Thymus (tissue), 11 donors: ENCODE measurements around the gene NLGN1. TPM values are rescaled to one million over a fixed set of nuclear protein-coding genes. Genes with fewer than 3 reads are reported as not detected.
"Not testable (repeated sequence)": the region's sequence is repeated elsewhere in the genome, so short reads cannot be mapped to it uniquely, and the experiment has no call there.

Experiments used
- DNase-seq, 9 donors: peaks; one replicate each; pipeline ENCODE4 v3.0.0-alpha.2; 2013; ENCODE audit warnings: low spot score in 9 of 9, low read depth in 6 of 9, missing footprints in 1 of 9
- H3K27ac ChIP-seq, 2 donors: one replicate each; pipeline ENCODE4 v1.5.1; 2013; ENCODE audit warnings: control low read depth in 1 of 2, low read depth in 1 of 2, low read length in 1 of 2, mild to moderate bottlenecking in 1 of 2, moderate library complexity in 1 of 2
- H3K27me3 ChIP-seq, 2 donors: one replicate each; pipeline ENCODE4 v1.5.1; 2013; ENCODE audit warnings: low read length in 1 of 2; ENCODE audit not compliant: control insufficient read depth in 2 of 2, insufficient read depth in 1 of 2
- H3K36me3 ChIP-seq, 2 donors: one replicate each; pipeline ENCODE4 v1.5.1; 2013; ENCODE audit warnings: low read length in 1 of 2, mild to moderate bottlenecking in 1 of 2, moderate library complexity in 1 of 2; ENCODE audit not compliant: control insufficient read depth in 2 of 2, insufficient read depth in 2 of 2
- H3K4me1 ChIP-seq, 2 donors: one replicate each; pipeline ENCODE4 v1.5.1; 2013; ENCODE audit warnings: low read length in 2 of 2; ENCODE audit not compliant: control insufficient read depth in 2 of 2, insufficient read depth in 2 of 2
- H3K4me3 ChIP-seq, 2 donors: one replicate each; pipeline ENCODE4 v1.5.1; 2013; ENCODE audit warnings: low read length in 2 of 2, control low read depth in 1 of 2, mild to moderate bottlenecking in 1 of 2
- H3K9me3 ChIP-seq, 2 donors: one replicate each; pipeline ENCODE4 v1.5.1; 2013; ENCODE audit warnings: low read length in 1 of 2, mild to moderate bottlenecking in 1 of 2; ENCODE audit not compliant: control insufficient read depth in 2 of 2, insufficient read depth in 1 of 2
- WGBS: extraction: QIAGEN DNeasy Blood & Tissue Kit; methylation state at CpG from one replicate; pipeline ENCODE4 v1.1.7; 2013; 5-methylcytosine and 5-hydroxymethylcytosine counted together
- polyA plus RNA-seq: library from polyadenylated mRNA; stranded (reverse); fragments of 200-250 nt; gene quantifications from one replicate; pipeline ENCODE4 v1.2.3, GENCODE V29; 2013
- total RNA-seq: library from RNA; stranded (reverse); fragments of 120-200 nt; gene quantifications from one replicate; pipeline ENCODE4 v1.2.4, GENCODE V29; 2013
- donor health status: healthy.

NLGN1 gene
- total and polyA plus RNA-seq, 2 donors: 0.16 to 0.90 TPM

- Histone ChIP-seq H3K4me3 (no peak overlapping the region), H3K9me3 (no peaks in the 10 kb centered on the region), H3K36me3 (no peaks in the 10 kb centered on the region), H3K27me3 (peaks cover 13 to 19% of the 10 kb centered on the region in 2 donors), H3K27ac (no peak overlapping the region), H3K4me1 (peaks cover 3 to 10% of the 10 kb centered on the region in 2 donors)
- no peak for DNase-seq
- WGBS: 91% methylated on average over 1 of the region's 1 CpG
Measured at GRCh38 chr3:173589116-173589515, 191.6 kb downstream of the NLGN1 start.

DNA sequence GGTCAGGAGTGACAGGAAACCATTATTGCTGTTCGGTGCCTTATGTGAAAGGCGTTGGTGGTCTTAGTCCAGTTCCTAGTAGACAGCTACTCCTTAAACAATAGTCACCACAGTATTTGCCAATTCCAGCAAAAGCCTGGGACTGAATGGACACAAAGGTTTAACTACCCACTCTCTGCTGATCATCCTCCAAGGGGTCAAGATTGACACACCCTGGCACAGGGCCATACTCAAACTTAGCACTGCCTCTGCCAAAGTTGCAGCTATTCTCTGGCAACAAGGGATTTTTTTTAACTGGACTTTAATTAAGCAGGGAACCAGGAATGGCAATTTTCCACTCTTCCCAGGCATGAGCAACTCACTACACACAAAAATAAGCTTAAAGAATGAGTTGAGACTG is 193.9 kb downstream of the NLGN1 start:
- WGBS: 96% methylated on average over 2 of the region's 2 CpGs
- H3K4me1 ChIP-seq: no peaks in the 10 kb centered on the region
- H3K4me3 ChIP-seq: no peak overlapping the region
- no peak overlapping the region for H3K27ac ChIP-seq
- no peak for DNase-seq
- no peaks in the 10 kb centered on the region for H3K27me3 ChIP-seq
- no peaks in the 10 kb centered on the region for H3K9me3 ChIP-seq
- no peaks in the 10 kb centered on the region for H3K36me3 ChIP-seq

- not testable (repeated sequence) for DNase-seq, H3K4me1 ChIP-seq, H3K27ac ChIP-seq, H3K4me3 ChIP-seq, H3K36me3 ChIP-seq, H3K9me3 ChIP-seq, H3K27me3 ChIP-seq
- 60% methylated on average over 3 of the region's 3 CpGs for WGBS
Measured at GRCh38 chr3:173594881-173595280, 197.3 kb downstream of the NLGN1 start.

DNA sequence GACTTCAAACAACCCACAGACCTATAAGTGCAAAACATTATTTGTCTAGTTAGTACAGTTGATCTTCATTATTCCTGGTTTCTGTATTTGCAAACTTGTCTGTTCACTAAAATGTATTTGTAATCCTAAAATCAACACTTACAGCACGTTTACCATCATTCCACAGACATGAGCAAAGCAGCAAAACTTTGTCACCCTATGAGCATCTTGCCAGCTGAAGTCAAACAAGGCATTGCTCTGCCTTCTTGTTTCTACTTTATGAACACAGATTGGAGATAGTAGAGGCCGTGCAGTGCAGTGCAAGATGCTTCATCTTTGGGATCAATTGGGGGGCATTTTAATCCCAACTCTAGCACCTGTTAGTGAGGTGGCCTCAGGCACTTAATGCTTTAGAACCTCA is 202.1 kb downstream of the NLGN1 start:
- WGBS: 92% methylated on average over 2 of the region's 2 CpGs
- no peaks in the 10 kb centered on the region for H3K4me1 ChIP-seq
- DNase-seq: no peak

GRCh38 chr3:173614522-173614921 is 217.0 kb downstream of the NLGN1 start:
- Histone ChIP-seq H3K36me3 (no peaks in the 10 kb centered on the region), H3K9me3 (no peaks in the 10 kb centered on the region), H3K4me1 (no peaks in the 10 kb centered on the region), H3K4me3 (no peak overlapping the region), H3K27ac (no peak overlapping the region), H3K27me3 (no peaks in the 10 kb centered on the region)
- no peak for DNase-seq

More for the DNA sequence above, 202.1 kb downstream of the NLGN1 start:
- no peaks in the 10 kb centered on the region for H3K27me3 ChIP-seq
- H3K9me3 ChIP-seq: no peaks in the 10 kb centered on the region
- no peak overlapping the region for H3K27ac ChIP-seq
- H3K36me3 ChIP-seq: no peaks in the 10 kb centered on the region
- no peak overlapping the region for H3K4me3 ChIP-seq

- no peaks in the 10 kb centered on the region for H3K27me3 ChIP-seq
- no peak for DNase-seq
- no peak overlapping the region for H3K27ac ChIP-seq
- H3K4me3 ChIP-seq: no peak overlapping the region
- no peaks in the 10 kb centered on the region for H3K9me3 ChIP-seq
- H3K36me3 ChIP-seq: no peaks in the 10 kb centered on the region
- peaks cover 6 to 7% of the 10 kb centered on the region in 2 donors for H3K4me1 ChIP-seq
Measured at GRCh38 chr3:173615661-173616060, 218.1 kb downstream of the NLGN1 start.

DNA sequence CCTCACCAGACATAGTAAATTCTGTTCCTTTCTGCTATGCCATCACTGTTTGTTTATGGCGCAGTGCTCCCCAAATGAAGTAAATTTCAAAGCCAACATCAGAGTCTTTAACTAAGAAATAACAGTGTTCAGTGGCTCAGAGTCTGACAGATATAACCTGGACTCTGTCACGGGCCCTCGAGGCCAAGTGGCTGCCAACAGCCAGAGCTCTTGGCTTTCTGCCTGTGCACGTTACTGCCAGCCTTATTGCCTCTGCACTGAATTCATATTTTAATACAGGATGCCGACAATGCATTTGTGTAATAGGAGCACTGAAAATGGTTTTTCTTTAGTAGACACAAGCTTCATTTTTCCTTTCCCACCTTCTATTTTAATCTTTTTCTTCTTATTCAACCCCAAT is 219.9 kb downstream of the NLGN1 start:
- no peak for DNase-seq
- Histone ChIP-seq H3K4me3 (no peak overlapping the region), H3K27ac (no peak overlapping the region), H3K27me3 (no peaks in the 10 kb centered on the region), H3K36me3 (no peaks in the 10 kb centered on the region), H3K9me3 (no peaks in the 10 kb centered on the region), H3K4me1 (peaks cover 6 to 12% of the 10 kb centered on the region in 2 donors)
- 94% methylated on average over 5 of the region's 5 CpGs for WGBS

GRCh38 chr3:173618148-173618547 is 220.6 kb downstream of the NLGN1 start:
- Histone ChIP-seq H3K27me3 (no peaks in the 10 kb centered on the region), H3K9me3 (no peaks in the 10 kb centered on the region), H3K4me1 (peaks cover 11 to 12% of the 10 kb centered on the region in 2 donors), H3K36me3 (no peaks in the 10 kb centered on the region), H3K4me3 (no peak overlapping the region), H3K27ac (no peak overlapping the region)
- DNase-seq: no peak
- WGBS: 99% methylated on average over 4 of the region's 4 CpGs

DNA sequence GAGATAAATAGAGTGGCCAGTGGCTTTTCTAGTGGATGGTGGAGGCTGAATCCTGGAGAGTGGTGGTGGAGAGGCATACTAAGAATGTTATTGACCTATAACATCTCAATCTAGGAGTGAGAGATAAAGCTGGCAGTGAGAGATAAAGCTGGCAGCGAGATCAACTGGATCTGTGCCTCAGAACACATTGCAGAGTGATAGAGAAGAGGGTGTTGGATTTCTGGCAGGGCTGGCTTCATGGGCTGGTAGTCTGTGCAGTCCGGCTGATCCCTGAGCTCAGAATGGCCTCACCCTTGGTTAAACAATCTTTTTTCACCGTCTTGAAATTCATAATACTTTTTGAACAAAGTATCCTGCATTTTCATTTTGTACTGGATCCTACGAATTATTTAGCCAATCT is 221.2 kb downstream of the NLGN1 start:
- no peak for DNase-seq
- H3K27me3 ChIP-seq: no peaks in the 10 kb centered on the region
- H3K9me3 ChIP-seq: no peaks in the 10 kb centered on the region
- no peaks in the 10 kb centered on the region for H3K36me3 ChIP-seq
- no peak overlapping the region for H3K27ac ChIP-seq
- whole genome bisulfite sequencing: 49% methylated on average over 4 of the region's 4 CpGs
- H3K4me3 ChIP-seq: no peak overlapping the region
- H3K4me1 ChIP-seq: peaks cover 11 to 12% of the 10 kb centered on the region in 2 donors

- WGBS: 44% methylated on average over 1 of the region's 1 CpG
- no peaks in the 10 kb centered on the region for H3K27me3 ChIP-seq
- peak in 5 of 9 donors; percentile 11 to 72 (median 30) for DNase-seq
- H3K9me3 ChIP-seq: no peaks in the 10 kb centered on the region
- H3K4me1 ChIP-seq: peaks cover 11 to 12% of the 10 kb centered on the region in 2 donors
- H3K4me3 ChIP-seq: no peak overlapping the region
- H3K36me3 ChIP-seq: no peaks in the 10 kb centered on the region
- peak overlapping the region in 1 of 2 donors; percentile 63 for H3K27ac ChIP-seq
Measured at GRCh38 chr3:173622166-173622565, 224.6 kb downstream of the NLGN1 start.
